Measurements from ENCODE around the gene MRPL36.

Gene MRPL36

GRCh38 chr5:1779782-1780613 lies 19.6 kb downstream of the MRPL36 start:
- no peak for TF ChIP-seq ZFX (IDR thresholded peaks at IDR 0.05)
- TF ChIP-seq CTCF (conservative IDR thresholded peaks at IDR 0.05), result no peak
- H3K27ac ChIP-seq, result no peak overlapping the region

- TF ChIP-seq ZFX (IDR thresholded peaks at IDR 0.05), result no peak
- TF ChIP-seq CTCF (conservative IDR thresholded peaks at IDR 0.05), result no peak
- no peak overlapping the region for H3K27ac ChIP-seq
Observed at GRCh38 chr5:1779021-1779680, 20.5 kb downstream of the MRPL36 start.

GRCh38 chr5:1778138-1779020 lies 21.3 kb downstream of the MRPL36 start:
- TF ChIP-seq ZFX (IDR thresholded peaks at IDR 0.05) (no peak), CTCF (conservative IDR thresholded peaks at IDR 0.05) (no peak)
- no peak overlapping the region for H3K27ac ChIP-seq

- no peak for TF ChIP-seq CTCF (conservative IDR thresholded peaks at IDR 0.05)
- TF ChIP-seq ZFX (IDR thresholded peaks at IDR 0.05), result no peak
- no peak overlapping the region for H3K27ac ChIP-seq
Observed at GRCh38 chr5:1777281-1778137, 22.1 kb downstream of the MRPL36 start.

GRCh38 chr5:1776831-1777230 lies 22.8 kb downstream of the MRPL36 start:
- H3K27ac ChIP-seq, result no peak overlapping the region
- TF ChIP-seq ZFX (IDR thresholded peaks at IDR 0.05) (no peak), CTCF (conservative IDR thresholded peaks at IDR 0.05) (no peak)

GRCh38 chr5:1772634-1773033 lies 27.0 kb downstream of the MRPL36 start:
- TF ChIP-seq CTCF (conservative IDR thresholded peaks at IDR 0.05) (peak; percentile 69), ZFX (IDR thresholded peaks at IDR 0.05) (no peak)
- peak overlapping the region; percentile 66 for H3K27ac ChIP-seq

Measured in C4-2B (cell line).